Astrocyte of the cerebellum (primary cell): Measurements from ENCODE around the gene LIPT2.

ENCODE experiments used
- DNase-seq: peaks from one replicate; pipeline ENCODE4 v3.0.0-alpha.2; 2011; ENCODE audit warnings: low read depth
- H3K4me3 ChIP-seq: 2 replicates; pipeline ENCODE4 v1.5.1; 2011; ENCODE audit warnings: mild to moderate bottlenecking, low read depth, low read length, moderate library complexity
- CTCF ChIP-seq: IDR thresholded peaks from 2 replicates; pipeline ENCODE4 v1.5.1; 2012; ENCODE audit warnings: low read length, low read depth, moderate library complexity, mild to moderate bottlenecking; ENCODE audit errors: missing control alignments
- in situ Hi-C: cut with HindIII; loops from 2 replicates; pipeline ENCODE4 v1.10.0; 2017; ENCODE audit warnings: low sequenced_read_pairs

LIPT2 gene

GRCh38 chr11:74505911-74506310 lies 12.4 kb upstream of the LIPT2 start:
- no peak overlapping the region for H3K4me3 ChIP-seq
- in situ Hi-C loops, result no loop called here
- no peak for DNase-seq
- no peak for TF ChIP-seq CTCF

- DNase-seq, result no peak
- TF ChIP-seq CTCF, result no peak
- in situ Hi-C loops, result no loop called here
- H3K4me3 ChIP-seq, result no peak overlapping the region
Measured at GRCh38 chr11:74504100-74504691, 10.7 kb upstream of the LIPT2 start.

GRCh38 chr11:74494916-74495315 lies 1.4 kb upstream of the LIPT2 start:
- no peak overlapping the region for H3K4me3 ChIP-seq
- in situ Hi-C loops, result no loop called here
- no peak for DNase-seq
- TF ChIP-seq CTCF, result no peak

- no peak for TF ChIP-seq CTCF
- peak overlapping the region; percentile 71 for H3K4me3 ChIP-seq
- no peak for DNase-seq
- in situ Hi-C loops, result no loop called here
Measured at GRCh38 chr11:74493791-74494630, 487 bp upstream of the LIPT2 start.

GRCh38 chr11:74492084-74492483 lies 1.4 kb downstream of the LIPT2 start:
- TF ChIP-seq CTCF, result no peak
- DNase-seq, result no peak
- no peak overlapping the region for H3K4me3 ChIP-seq
- in situ Hi-C loops, result no loop called here

GRCh38 chr11:74490941-74491340 lies 2.6 kb downstream of the LIPT2 start:
- in situ Hi-C loops, result no loop called here
- no peak for TF ChIP-seq CTCF
- no peak for DNase-seq
- no peak overlapping the region for H3K4me3 ChIP-seq
